DOHH2 (cell line): ENCODE measurements around the gene LGALS12.

Experiments
- H3F3A ChIP-seq: fragments of 200-600 bp; sonication (generic), shearing (Covaris generic); 2 replicates; pipeline ENCODE4 v1.6.0; 2016; ENCODE audit warnings: antibody characterized with exemption, mild to moderate bottlenecking; ENCODE audit not compliant: control insufficient read depth, insufficient read depth
- H3K27ac ChIP-seq: fragments of 200-600 bp; sonication (generic); 2 replicates; pipeline ENCODE4 v1.5.1; 2014; ENCODE audit warnings: low read depth, mild to moderate bottlenecking, low read length, moderate library complexity
- H3K27me3 ChIP-seq: fragments of 200-600 bp; sonication (generic); 2 replicates; pipeline ENCODE4 v1.6.1; 2014; ENCODE audit warnings: mild to moderate bottlenecking, low read length, mixed read lengths; ENCODE audit not compliant: control insufficient read depth
- H3K36me3 ChIP-seq: fragments of 200-600 bp; sonication (generic); 2 replicates; pipeline ENCODE4 v1.6.1; 2014; ENCODE audit warnings: mild to moderate bottlenecking, low read length, moderate library complexity, mixed read lengths; ENCODE audit not compliant: control insufficient read depth
- H3K4me1 ChIP-seq: fragments of 200-600 bp; sonication (generic); 2 replicates; pipeline ENCODE4 v1.6.1; 2014; ENCODE audit warnings: mild to moderate bottlenecking, low read length, mixed read lengths; ENCODE audit not compliant: control insufficient read depth
- H3K4me2 ChIP-seq: fragments of 200-600 bp; sonication (generic); 2 replicates; pipeline ENCODE4 v1.6.0; 2014; ENCODE audit warnings: mild to moderate bottlenecking, low read length, moderate library complexity
- H3K4me3 ChIP-seq: fragments of 200-600 bp; sonication (generic); 2 replicates; pipeline ENCODE4 v1.5.1; 2014; ENCODE audit warnings: mild to moderate bottlenecking, low read length, mixed read lengths
- H3K79me2 ChIP-seq: fragments of 200-600 bp; sonication (generic); 2 replicates; pipeline ENCODE4 v1.6.1; 2014; ENCODE audit warnings: mild to moderate bottlenecking, low read length, mixed read lengths; ENCODE audit not compliant: control insufficient read depth
- H3K9me2 ChIP-seq: fragments of 200-600 bp; sonication (generic); replicated peaks from 2 replicates; pipeline ENCODE4 v1.6.1; 2014; ENCODE audit warnings: mild to moderate bottlenecking, low read length, mixed read lengths; ENCODE audit not compliant: control insufficient read depth
- H3K9me3 ChIP-seq: fragments of 200-600 bp; sonication (generic); 2 replicates; pipeline ENCODE4 v1.6.1; 2014; ENCODE audit warnings: antibody characterized with exemption, low read length, mixed read lengths; ENCODE audit not compliant: control insufficient read depth, insufficient read depth
- H4K20me1 ChIP-seq: fragments of 200-600 bp; sonication (generic); 2 replicates; pipeline ENCODE4 v1.6.0; 2014; ENCODE audit warnings: low read depth, mild to moderate bottlenecking, antibody characterized with exemption, low read length, moderate library complexity; ENCODE audit not compliant: control insufficient read depth, insufficient read depth
- CTCF ChIP-seq: fragments of 200-600 bp; sonication (generic); IDR thresholded peaks from one replicate; pipeline ENCODE4 v1.5.1; 2014; ENCODE audit warnings: antibody characterized with exemption, mild to moderate bottlenecking, low read depth, low read length; ENCODE audit not compliant: poor library complexity, severe bottlenecking
- EZH2phosphoT487 ChIP-seq: fragments of 200-600 bp; sonication (generic); IDR thresholded peaks from 2 replicates; pipeline ENCODE4 v1.6.1; 2017; ENCODE audit warnings: borderline replicate concordance, mild to moderate bottlenecking, antibody characterized with exemption, low read length, moderate library complexity, mixed read lengths

The LGALS12 gene

GRCh38 chr11:63480039-63480438, 25.8 kb upstream of the LGALS12 start:
- no peak overlapping the region for H3K27ac ChIP-seq
- no peak overlapping the region for H3K4me2 ChIP-seq
- no peak overlapping the region for H3K4me3 ChIP-seq
- H3K36me3 ChIP-seq: no peaks in the 10 kb centered on the region
- H3K4me1 ChIP-seq: no peaks in the 10 kb centered on the region
- TF ChIP-seq CTCF (no peak), EZH2phosphoT487 (no peak)
- H3F3A ChIP-seq: no peaks in the 10 kb centered on the region
- H3K79me2 ChIP-seq: no peaks in the 10 kb centered on the region
- H4K20me1 ChIP-seq: no peaks in the 10 kb centered on the region
- no peaks in the 10 kb centered on the region for H3K9me2 ChIP-seq
- H3K9me3 ChIP-seq: no peaks in the 10 kb centered on the region
- H3K27me3 ChIP-seq: peaks cover 6% of the 10 kb centered on the region

GRCh38 chr11:63485777-63486176, 20.1 kb upstream of the LGALS12 start:
- no peaks in the 10 kb centered on the region for H3K79me2 ChIP-seq
- no peaks in the 10 kb centered on the region for H4K20me1 ChIP-seq
- no peak overlapping the region for H3K4me3 ChIP-seq
- TF ChIP-seq EZH2phosphoT487 (no peak), CTCF (no peak)
- no peak overlapping the region for H3K27ac ChIP-seq
- H3K4me1 ChIP-seq: no peaks in the 10 kb centered on the region
- no peaks in the 10 kb centered on the region; the same call in 1 of the 2 replicates for H3K9me3 ChIP-seq
- H3K27me3 ChIP-seq: peaks cover 5% of the 10 kb centered on the region; the same call in 1 of the 2 replicates
- H3K36me3 ChIP-seq: no peaks in the 10 kb centered on the region
- H3K9me2 ChIP-seq: no peaks in the 10 kb centered on the region
- H3F3A ChIP-seq: no peaks in the 10 kb centered on the region
- H3K4me2 ChIP-seq: no peak overlapping the region

GRCh38 chr11:63488789-63489188, 17.1 kb upstream of the LGALS12 start:
- no peaks in the 10 kb centered on the region for H3K9me2 ChIP-seq
- H3K9me3 ChIP-seq: no peaks in the 10 kb centered on the region; the same call in 1 of the 2 replicates
- no peak for TF ChIP-seq CTCF
- no peak for TF ChIP-seq EZH2phosphoT487
- H3K27me3 ChIP-seq: peaks cover 9% of the 10 kb centered on the region; the same call in 1 of the 2 replicates
- no peaks in the 10 kb centered on the region for H4K20me1 ChIP-seq
- no peak overlapping the region for H3K4me3 ChIP-seq
- no peaks in the 10 kb centered on the region for H3K4me1 ChIP-seq
- no peaks in the 10 kb centered on the region for H3K36me3 ChIP-seq
- H3K4me2 ChIP-seq: no peak overlapping the region
- no peaks in the 10 kb centered on the region for H3K79me2 ChIP-seq
- no peaks in the 10 kb centered on the region for H3F3A ChIP-seq
- no peak overlapping the region for H3K27ac ChIP-seq
